NCI-H460 (cell line): ENCODE data around the gene OR6C70. TPM values are rescaled to one million over a fixed set of nuclear protein-coding genes. Genes with fewer than 3 reads are reported as not detected.

ENCODE experiments used
- DNase-seq: peaks from one replicate; pipeline ENCODE4 v3.0.0-alpha.2; 2016; ENCODE audit warnings: low read depth; ENCODE audit errors: extremely low read depth
- total RNA-seq: library from RNA; depleted of rRNA; stranded (reverse); fragments of >200 nt; shearing (Covaris generic); gene quantifications from 2 replicates; pipeline ENCODE4 v1.2.3, GENCODE V29; 2014; rRNA removed

The OR6C70 gene
- total RNA-seq, 1 experiment from 2014 or later: not detected

DNA sequence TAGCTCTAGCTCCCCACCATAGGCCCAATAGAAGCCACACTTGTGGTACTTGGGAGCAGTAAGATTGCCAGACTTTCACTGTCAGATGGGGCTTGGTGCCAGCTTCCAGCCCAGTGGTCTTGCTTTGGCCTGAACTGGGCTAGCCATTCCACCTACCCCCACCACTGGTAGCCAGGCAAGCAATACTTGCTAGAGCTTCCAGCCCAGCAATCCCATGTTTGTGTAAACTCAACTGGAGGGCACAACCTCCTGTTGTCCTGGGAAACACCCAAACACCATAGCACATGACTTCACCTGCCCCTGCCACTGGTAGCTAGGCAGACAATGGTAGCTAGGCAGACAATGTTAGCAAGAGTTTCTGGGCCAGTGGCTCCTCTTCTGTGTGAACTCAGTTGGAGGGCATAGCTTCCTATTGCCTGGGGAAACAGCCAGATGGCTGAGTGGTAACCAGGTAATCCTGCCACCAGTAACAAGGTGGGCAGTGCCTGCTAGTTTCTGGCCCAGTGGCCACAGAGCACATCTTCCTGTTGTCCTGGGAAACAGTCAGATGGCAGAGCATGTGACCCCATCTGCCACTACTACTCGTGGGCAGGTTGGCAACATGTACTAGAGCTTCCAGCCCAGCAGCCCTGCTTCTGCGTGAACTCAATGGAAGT is 49.5 kb downstream of the OR6C70 start:
- no peak for DNase-seq

Other genes with a start within 250 kb of the OR6C70 start
- not detected in 2 replicates for gene OR10A7, start 249.1 kb downstream of the OR6C70 start, total RNA-seq
- not detected in 2 replicates for gene OR6C74, start 225.5 kb downstream of the OR6C70 start, total RNA-seq
- gene OR6C6, start 173.6 kb downstream of the OR6C70 start, total RNA-seq: not detected in 2 replicates
- not detected in 2 replicates for gene OR6C1, start 155.8 kb downstream of the OR6C70 start, total RNA-seq
- not detected in 2 replicates for gene OR6C3, start 139.4 kb downstream of the OR6C70 start, total RNA-seq
- gene OR6C75, start 107.2 kb downstream of the OR6C70 start, total RNA-seq: not detected in 2 replicates
- not detected in 2 replicates for gene OR6C65, start 69.6 kb downstream of the OR6C70 start, total RNA-seq
- gene OR6C76, start 43.9 kb downstream of the OR6C70 start, total RNA-seq: not detected in 2 replicates
- gene OR6C2, start 26.1 kb downstream of the OR6C70 start, total RNA-seq: not detected in 2 replicates
- gene OR6C68, start 22.2 kb upstream of the OR6C70 start, total RNA-seq: not detected in 2 replicates
- not detected in 2 replicates for gene OR6C4, start 79.5 kb upstream of the OR6C70 start, total RNA-seq
- not detected in 2 replicates for gene OR2AP1, start 102.3 kb upstream of the OR6C70 start, total RNA-seq
- not detected in 2 replicates for gene OR10P1, start 166.8 kb upstream of the OR6C70 start, total RNA-seq
- 0.38 and 1.2 TPM in 2 replicates for gene ITGA7, start 237.8 kb upstream of the OR6C70 start, total RNA-seq
- gene BLOC1S1, start 245.9 kb upstream of the OR6C70 start, total RNA-seq: 66.7 and 69.8 TPM in 2 replicates